Upper lobe of right lung (tissue), 1 donor: Measurements from ENCODE around the gene CH25H. TPM values are rescaled to one million over a fixed set of nuclear protein-coding genes. Genes with fewer than 3 reads are reported as not detected.
"Not testable (repeated sequence)": the region's sequence is repeated elsewhere in the genome, so short reads cannot be mapped to it uniquely, and the experiment has no call there.

ENCODE experiments used
- ATAC-seq: fragments of 200-7000 bp; cut with Tn5 transposase; one replicate; pipeline ENCODE4 v1.9.1; 2020; ENCODE audit warnings: mild to moderate bottlenecking, moderate library complexity
- DNase-seq: peaks from one replicate; pipeline ENCODE4 v3.0.0-alpha.2; 2020
- H3K27ac ChIP-seq: fragments of 200-600 bp; one replicate; pipeline ENCODE4 v1.8.0; 2022
- H3K27me3 ChIP-seq: fragments of 200-600 bp; one replicate; pipeline ENCODE4 v1.8.0; 2022; ENCODE audit warnings: mild to moderate bottlenecking
- H3K36me3 ChIP-seq: fragments of 200-600 bp; one replicate; pipeline ENCODE4 v1.8.0; 2022
- H3K4me1 ChIP-seq: fragments of 200-600 bp; one replicate; pipeline ENCODE4 v1.8.0; 2022
- H3K4me3 ChIP-seq: fragments of 200-600 bp; one replicate; pipeline ENCODE4 v1.8.0; 2022; ENCODE audit warnings: mild to moderate bottlenecking
- H3K9me3 ChIP-seq: fragments of 200-600 bp; one replicate; pipeline ENCODE4 v1.8.0; 2022
- intact Hi-C: fragments of 100-400 bp; cut with DNase I; formaldehyde crosslinking; loops from one replicate; pipeline ENCODE4 v1.11.0; 2022
- total RNA-seq: library from RNA; stranded (reverse); fragmentation: NEBNext Ultra II Directional; extraction: Animal tissue kit (Norgen Biotek cat#: 25700); gene quantifications from one replicate; pipeline ENCODE4 v1.2.1, GENCODE V29; 2021
- TF ChIP-seq, protein P1 (sequence below): fragments of 200-600 bp; IDR thresholded peaks from one replicate; pipeline ENCODE4 v1.8.0; 2022; ENCODE audit warnings: antibody characterized with exemption
- donor health status: DM: no; HTN: yes; CAD: no; lungs with severe emphysema.

The CH25H gene
- total RNA-seq, 1 donor from 2014 or later: 7.8 TPM

GRCh38 chr10:89171996-89172395 is 35.1 kb downstream of the CH25H start:
- H3K4me1 ChIP-seq: no peaks in the 10 kb centered on the region
- no peak overlapping the region for H3K4me3 ChIP-seq
- DNase-seq: no peak
- no peak overlapping the region for H3K27ac ChIP-seq
- no peaks in the 10 kb centered on the region for H3K27me3 ChIP-seq
- TF ChIP-seq, protein P1, sequence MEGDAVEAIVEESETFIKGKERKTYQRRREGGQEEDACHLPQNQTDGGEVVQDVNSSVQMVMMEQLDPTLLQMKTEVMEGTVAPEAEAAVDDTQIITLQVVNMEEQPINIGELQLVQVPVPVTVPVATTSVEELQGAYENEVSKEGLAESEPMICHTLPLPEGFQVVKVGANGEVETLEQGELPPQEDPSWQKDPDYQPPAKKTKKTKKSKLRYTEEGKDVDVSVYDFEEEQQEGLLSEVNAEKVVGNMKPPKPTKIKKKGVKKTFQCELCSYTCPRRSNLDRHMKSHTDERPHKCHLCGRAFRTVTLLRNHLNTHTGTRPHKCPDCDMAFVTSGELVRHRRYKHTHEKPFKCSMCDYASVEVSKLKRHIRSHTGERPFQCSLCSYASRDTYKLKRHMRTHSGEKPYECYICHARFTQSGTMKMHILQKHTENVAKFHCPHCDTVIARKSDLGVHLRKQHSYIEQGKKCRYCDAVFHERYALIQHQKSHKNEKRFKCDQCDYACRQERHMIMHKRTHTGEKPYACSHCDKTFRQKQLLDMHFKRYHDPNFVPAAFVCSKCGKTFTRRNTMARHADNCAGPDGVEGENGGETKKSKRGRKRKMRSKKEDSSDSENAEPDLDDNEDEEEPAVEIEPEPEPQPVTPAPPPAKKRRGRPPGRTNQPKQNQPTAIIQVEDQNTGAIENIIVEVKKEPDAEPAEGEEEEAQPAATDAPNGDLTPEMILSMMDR: no peak
- no peak for ATAC-seq
- no peaks in the 10 kb centered on the region for H3K36me3 ChIP-seq
- intact Hi-C loops: no loop called here
- H3K9me3 ChIP-seq: no peaks in the 10 kb centered on the region

- Histone ChIP-seq H3K9me3 (no peaks in the 10 kb centered on the region), H3K27me3 (no peaks in the 10 kb centered on the region), H3K27ac (no peak overlapping the region), H3K4me3 (no peak overlapping the region), H3K4me1 (no peaks in the 10 kb centered on the region), H3K36me3 (no peaks in the 10 kb centered on the region)
- ATAC-seq: no peak
- TF ChIP-seq, protein P1: no peak
- DNase-seq: no peak
- intact Hi-C loops: no loop called here
Measured at GRCh38 chr10:89171263-89171872, 35.7 kb downstream of the CH25H start.

GRCh38 chr10:89168354-89168900 is 38.7 kb downstream of the CH25H start:
- peak; percentile 34 for ATAC-seq
- H3K27ac ChIP-seq, H3K4me1 ChIP-seq, intact Hi-C loops, H3K4me3 ChIP-seq, H3K27me3 ChIP-seq, DNase-seq, H3K36me3 ChIP-seq, H3K9me3 ChIP-seq: not testable (repeated sequence)

DNA sequence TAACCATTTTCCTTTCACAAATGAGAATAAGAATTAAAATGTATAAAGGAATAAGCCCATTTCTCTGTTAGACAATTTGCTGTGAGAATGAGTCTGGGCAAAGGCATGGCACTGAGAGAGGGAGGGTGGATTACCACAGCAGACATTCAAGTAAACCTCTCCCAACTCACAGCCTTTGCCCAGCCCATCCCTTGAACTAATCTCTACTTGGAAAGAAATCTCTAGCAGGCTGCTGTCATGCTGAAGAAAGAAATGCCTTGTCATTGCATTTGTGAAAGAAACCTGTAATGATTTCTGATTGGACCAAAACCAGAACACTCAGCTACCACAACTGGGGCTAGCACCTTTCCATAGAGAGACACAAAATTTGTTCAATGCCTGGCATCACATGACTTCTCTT is 39.2 kb downstream of the CH25H start:
- Histone ChIP-seq H3K4me1 (peaks cover 13% of the 10 kb centered on the region), H3K27me3 (no peaks in the 10 kb centered on the region), H3K27ac (no peak overlapping the region), H3K36me3 (no peaks in the 10 kb centered on the region), H3K9me3 (no peaks in the 10 kb centered on the region), H3K4me3 (no peak overlapping the region)
- ATAC-seq: no peak
- DNase-seq: no peak
- TF ChIP-seq, protein P1: no peak
- intact Hi-C loops: no loop called here

DNA sequence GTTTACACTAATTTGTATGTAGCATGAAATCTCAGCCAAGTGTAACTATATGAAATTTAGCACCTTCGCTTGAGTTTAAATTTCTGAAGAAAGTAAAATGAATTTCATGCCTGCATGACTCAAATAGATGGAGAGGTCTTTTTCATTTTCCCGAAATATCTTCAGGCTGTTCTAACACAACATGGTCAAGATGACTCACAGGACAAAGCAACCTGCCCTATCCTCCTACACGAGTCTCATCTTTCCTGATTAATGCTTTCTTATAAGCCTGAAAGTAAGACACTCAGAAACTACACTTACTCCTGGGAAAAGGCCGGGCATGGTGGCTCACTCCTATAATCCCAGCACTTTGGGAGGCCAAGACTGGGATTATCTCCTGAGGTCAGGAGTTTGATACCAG is 41.2 kb downstream of the CH25H start:
- H3K9me3 ChIP-seq: no peaks in the 10 kb centered on the region
- H3K4me1 ChIP-seq: peaks cover 13% of the 10 kb centered on the region
- TF ChIP-seq, protein P1: no peak
- H3K27ac ChIP-seq: no peak overlapping the region
- intact Hi-C loops: no loop called here
- H3K4me3 ChIP-seq: no peak overlapping the region
- DNase-seq (no peak), ATAC-seq (no peak)
- H3K27me3 ChIP-seq: no peaks in the 10 kb centered on the region
- H3K36me3 ChIP-seq: no peaks in the 10 kb centered on the region

DNA sequence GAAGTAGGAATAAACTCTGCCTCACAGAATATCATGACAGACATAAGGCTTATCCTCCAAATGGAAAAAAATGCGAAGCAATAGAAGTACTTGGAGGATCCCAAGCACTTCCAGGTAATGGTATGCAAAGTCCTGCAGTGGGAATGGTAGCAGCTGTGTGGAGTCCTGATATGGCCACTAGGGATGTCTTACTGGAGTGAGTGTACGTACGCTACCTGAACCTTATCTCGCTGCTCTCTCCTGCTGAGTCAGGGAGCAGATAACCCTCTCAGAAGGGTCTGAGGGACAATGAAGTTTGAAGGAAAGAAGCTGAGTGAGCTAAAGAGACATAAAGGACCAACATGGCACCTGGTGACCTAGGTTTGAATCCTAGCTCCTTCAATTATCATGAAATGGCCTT is 42.2 kb downstream of the CH25H start:
- no peaks in the 10 kb centered on the region for H3K9me3 ChIP-seq
- TF ChIP-seq, protein P1: no peak
- intact Hi-C loops: no loop called here
- DNase-seq (no peak), ATAC-seq (no peak)
- no peaks in the 10 kb centered on the region for H3K36me3 ChIP-seq
- H3K27ac ChIP-seq: no peak overlapping the region
- H3K27me3 ChIP-seq: no peaks in the 10 kb centered on the region
- no peak overlapping the region for H3K4me3 ChIP-seq
- H3K4me1 ChIP-seq: peaks cover 13% of the 10 kb centered on the region
